Fibroblast of the aortic adventitia (primary cell): ENCODE results near the gene CTPS1. TPM values are rescaled to one million over a fixed set of nuclear protein-coding genes. Genes with fewer than 3 reads are reported as not detected.

Experiments used
- DNase-seq: peaks from one replicate; pipeline ENCODE4 v3.0.0-alpha.2; 2010; ENCODE audit warnings: low read depth
- H3K4me3 ChIP-seq: 2 replicates; pipeline ENCODE4 v1.5.1; 2011; ENCODE audit warnings: low read depth, mild to moderate bottlenecking, control low read depth, low read length, moderate library complexity
- total RNA-seq: library from RNA; depleted of rRNA; stranded (reverse); fragments of >200 nt; gene quantifications from 2 replicates; pipeline ENCODE4 v1.2.3, GENCODE V29; 2012; ENCODE audit warnings: low replicate concordance
- TF ChIP-seq, protein P1 (sequence below): IDR thresholded peaks from 2 replicates; pipeline ENCODE4 v1.5.1; 2011; ENCODE audit warnings: mild to moderate bottlenecking, low read length, control low read depth, inconsistent platforms; ENCODE audit not compliant: insufficient read depth

The CTPS1 gene
- total RNA-seq, 1 donor: 22.9 TPM

DNA sequence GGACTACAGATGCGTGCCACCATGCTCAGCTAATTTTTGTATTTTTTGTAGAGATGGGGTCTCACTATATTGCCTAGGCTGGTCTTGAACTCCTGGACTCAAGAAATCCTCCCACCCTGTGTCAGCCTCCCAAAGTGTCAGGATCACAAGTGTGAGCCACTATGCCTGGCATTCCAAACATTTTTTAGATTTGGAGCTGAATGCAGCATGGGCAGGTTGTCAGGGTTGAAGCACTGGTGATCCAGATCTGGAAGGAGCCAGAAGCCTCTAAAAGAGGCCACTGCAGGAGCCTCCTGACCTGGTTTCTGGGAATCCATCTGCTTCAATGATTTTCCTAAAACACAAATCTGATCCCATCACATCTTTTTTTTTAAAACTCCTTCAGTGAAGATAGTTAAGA lies 1.8 kb upstream of the CTPS1 start:
- TF ChIP-seq, protein P1, sequence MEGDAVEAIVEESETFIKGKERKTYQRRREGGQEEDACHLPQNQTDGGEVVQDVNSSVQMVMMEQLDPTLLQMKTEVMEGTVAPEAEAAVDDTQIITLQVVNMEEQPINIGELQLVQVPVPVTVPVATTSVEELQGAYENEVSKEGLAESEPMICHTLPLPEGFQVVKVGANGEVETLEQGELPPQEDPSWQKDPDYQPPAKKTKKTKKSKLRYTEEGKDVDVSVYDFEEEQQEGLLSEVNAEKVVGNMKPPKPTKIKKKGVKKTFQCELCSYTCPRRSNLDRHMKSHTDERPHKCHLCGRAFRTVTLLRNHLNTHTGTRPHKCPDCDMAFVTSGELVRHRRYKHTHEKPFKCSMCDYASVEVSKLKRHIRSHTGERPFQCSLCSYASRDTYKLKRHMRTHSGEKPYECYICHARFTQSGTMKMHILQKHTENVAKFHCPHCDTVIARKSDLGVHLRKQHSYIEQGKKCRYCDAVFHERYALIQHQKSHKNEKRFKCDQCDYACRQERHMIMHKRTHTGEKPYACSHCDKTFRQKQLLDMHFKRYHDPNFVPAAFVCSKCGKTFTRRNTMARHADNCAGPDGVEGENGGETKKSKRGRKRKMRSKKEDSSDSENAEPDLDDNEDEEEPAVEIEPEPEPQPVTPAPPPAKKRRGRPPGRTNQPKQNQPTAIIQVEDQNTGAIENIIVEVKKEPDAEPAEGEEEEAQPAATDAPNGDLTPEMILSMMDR: no peak
- H3K4me3 ChIP-seq: no peak overlapping the region
- DNase-seq: peak; percentile 55

DNA sequence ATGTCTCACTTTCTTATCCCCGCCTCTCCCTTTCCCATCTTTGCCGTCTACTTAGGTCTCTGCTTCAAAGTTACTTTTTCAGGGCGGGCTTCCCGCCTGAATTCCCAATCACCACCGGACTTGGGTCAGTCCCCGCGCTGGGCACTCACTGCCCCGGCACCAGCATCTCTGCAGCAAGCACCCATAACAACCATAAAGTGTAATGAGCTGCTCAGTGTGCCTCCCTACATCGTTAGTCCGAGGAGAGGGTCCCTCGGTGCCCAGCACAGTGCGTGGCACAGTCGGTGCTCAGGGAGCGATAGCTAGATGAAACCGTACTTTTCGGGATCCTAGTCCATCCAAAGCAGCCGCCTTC lies 633 bp upstream of the CTPS1 start:
- DNase-seq: no peak
- TF ChIP-seq, protein P1: no peak

DNA sequence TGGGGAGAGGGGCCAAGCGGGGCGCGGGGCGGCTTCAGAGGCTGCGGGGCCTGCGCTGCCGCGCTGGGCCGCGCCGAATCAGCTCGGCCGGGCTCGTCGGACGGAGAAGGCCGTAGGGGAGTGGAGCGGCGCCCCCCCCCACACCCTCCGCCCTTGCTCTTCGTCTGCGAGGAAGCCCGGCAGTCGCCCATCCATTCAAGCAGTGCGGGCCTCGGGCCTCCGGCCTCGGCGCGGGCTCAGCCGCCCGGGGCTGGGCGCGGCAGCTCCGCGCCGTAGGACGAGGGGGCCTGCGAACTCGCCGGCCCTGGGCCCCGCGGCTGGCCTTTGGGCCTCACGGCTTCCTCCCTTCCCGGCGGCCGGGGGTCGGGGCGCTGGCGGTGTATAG lies 564 bp downstream of the CTPS1 start:
- H3K4me3 ChIP-seq: peak overlapping the region; percentile 83
- no peak for DNase-seq
- TF ChIP-seq, protein P1: no peak

More for the DNA sequence above, 633 bp upstream of the CTPS1 start:
- peak overlapping the region; percentile 83 for H3K4me3 ChIP-seq

DNA sequence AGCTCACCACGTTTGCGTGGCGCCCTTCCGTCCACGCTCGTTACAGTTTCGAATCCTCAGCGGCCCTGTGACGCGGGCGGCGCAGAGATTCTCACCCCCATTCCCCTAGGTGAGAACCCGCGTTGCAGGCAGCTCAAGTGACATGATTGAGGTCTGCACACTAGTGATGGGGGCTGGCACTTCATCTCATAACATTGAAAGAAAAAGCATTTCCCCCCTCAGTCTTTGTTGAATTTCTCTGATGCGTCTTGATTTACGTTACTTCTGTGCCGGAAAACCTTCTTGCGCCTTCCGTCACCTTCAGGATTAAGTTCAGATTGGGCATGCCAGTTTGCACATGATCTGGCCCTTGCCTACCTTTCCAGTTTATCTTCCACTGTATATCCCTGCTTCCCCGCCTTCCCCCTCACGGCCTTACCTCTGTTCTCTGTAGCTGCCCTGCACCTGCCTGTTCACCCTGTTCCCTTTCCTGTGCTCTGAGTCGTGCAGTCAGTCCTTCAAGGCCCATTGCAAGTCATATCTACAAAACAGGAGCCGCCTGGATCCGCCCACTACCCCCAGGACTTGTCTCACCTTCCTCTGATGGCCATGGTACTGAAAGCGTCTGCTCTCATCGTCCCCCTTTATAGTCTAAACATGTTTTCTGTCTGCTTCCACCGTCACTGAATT lies 1.1 kb downstream of the CTPS1 start:
- TF ChIP-seq, protein P1: no peak
- DNase-seq: peak; percentile 16
- H3K4me3 ChIP-seq: peak overlapping the region; percentile 83

DNA sequence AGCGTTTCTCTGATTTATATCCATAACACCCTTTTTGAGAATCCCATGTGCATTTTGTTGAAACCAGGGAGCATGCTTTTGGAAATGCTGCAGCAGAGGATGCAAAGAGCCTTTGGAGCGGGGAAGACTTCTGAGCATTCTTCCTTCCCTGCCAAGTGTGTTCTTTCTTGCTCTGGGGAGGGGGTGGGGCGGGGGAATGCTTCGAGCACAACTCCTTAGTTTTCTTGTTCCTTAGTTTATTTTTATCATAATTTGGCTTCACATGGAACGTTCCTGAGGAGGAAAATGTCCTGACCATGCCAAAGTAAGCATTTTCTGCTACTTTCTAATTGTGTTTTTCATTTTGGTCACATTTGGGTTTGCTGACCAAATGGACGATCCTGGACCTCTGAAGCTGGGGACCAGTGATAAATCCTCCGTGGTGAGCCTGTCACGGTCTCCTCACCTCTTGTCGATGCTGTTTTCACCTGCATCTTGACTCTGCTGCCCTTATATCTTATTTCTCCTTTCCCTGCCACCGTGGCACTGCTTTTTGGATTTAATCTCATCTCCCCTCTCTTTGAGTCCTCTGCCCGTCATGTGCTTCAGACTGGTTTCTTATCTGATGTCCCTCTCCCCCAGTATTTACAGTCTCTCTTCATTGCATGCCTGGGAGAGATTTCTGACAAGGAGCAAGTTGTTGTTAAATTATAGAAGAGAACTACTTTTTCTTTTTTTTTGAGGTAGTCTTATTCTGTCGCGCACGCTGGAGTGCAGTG lies 2.4 kb downstream of the CTPS1 start:
- TF ChIP-seq, protein P1: no peak
- peak; percentile 63 for DNase-seq
- peak overlapping the region; percentile 51 for H3K4me3 ChIP-seq

DNA sequence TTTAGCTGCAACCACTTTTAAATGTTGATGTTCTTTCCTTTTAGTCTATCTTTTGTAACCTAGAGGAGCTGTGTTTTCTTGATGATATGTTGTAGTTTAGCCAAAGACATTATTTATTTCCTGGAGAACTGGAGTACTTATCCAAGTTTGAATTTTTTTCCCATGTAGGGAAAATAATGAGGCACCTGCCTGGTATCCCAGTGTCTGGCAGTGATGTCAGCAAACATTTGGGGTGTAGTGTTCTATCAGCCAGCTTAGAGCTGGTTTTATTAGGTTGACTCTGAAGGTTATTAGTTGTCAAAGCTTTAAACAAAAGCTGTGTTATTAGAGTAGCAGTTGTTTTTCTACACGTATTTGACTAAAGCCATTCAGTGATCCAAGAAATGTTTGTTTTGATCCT lies 3.2 kb downstream of the CTPS1 start:
- TF ChIP-seq, protein P1: no peak
- no peak overlapping the region for H3K4me3 ChIP-seq
- peak; percentile 27 for DNase-seq
